ENCODE data around the gene SLX4.

DNA sequence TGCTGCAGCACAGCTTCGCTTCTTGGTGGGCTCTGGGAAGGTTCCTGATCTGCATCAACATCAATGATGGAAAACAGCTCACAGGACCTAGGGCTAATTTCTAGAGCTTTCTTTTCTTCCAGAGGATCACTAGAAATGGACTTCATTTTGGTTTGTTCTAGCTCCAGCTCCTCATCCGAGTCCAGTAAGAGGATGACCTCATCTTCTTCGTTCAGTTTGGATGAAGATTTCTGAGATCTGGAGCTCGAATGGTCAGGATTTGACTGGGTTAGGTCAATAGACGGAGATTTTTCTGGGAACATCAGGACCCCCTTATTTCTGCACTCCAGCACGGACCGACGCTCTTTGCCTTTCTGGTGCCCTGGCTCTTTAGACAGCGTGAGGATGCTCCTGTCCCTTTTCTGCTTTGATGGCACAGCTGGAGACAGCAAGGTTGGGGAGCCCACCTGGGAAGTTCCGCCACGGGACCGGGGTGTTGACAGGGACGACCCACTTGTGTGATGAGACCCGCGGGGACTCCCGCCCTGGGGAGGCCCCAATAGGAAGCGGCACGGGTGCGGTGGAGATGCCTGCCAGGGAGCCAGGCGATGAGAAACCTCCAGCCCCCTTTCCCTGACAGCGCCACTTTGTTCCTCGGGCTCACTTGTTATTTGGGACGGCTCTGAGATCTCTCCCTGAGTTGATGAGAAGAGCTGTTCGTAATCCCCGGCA, 21.3 kb downstream of the SLX4 start:
- TF ChIP-seq, protein P1, sequence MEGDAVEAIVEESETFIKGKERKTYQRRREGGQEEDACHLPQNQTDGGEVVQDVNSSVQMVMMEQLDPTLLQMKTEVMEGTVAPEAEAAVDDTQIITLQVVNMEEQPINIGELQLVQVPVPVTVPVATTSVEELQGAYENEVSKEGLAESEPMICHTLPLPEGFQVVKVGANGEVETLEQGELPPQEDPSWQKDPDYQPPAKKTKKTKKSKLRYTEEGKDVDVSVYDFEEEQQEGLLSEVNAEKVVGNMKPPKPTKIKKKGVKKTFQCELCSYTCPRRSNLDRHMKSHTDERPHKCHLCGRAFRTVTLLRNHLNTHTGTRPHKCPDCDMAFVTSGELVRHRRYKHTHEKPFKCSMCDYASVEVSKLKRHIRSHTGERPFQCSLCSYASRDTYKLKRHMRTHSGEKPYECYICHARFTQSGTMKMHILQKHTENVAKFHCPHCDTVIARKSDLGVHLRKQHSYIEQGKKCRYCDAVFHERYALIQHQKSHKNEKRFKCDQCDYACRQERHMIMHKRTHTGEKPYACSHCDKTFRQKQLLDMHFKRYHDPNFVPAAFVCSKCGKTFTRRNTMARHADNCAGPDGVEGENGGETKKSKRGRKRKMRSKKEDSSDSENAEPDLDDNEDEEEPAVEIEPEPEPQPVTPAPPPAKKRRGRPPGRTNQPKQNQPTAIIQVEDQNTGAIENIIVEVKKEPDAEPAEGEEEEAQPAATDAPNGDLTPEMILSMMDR (conservative IDR thresholded peaks at IDR 0.05; ENCODE audit: low read depth, low read length) = no peak
- TF ChIP-seq EZH2 (IDR thresholded peaks at IDR 0.05; ENCODE audit: low read length, unreplicated experiment) = no peak

Measured in PC-3 (cell line).